GM19238 (cell line): ENCODE data around the gene PRKCZ.
"Not testable (repeated sequence)": the region's sequence is repeated elsewhere in the genome, so short reads cannot be mapped to it uniquely, and the experiment has no call there.

Source experiments
- DNase-seq: peaks from one replicate; pipeline ENCODE4 v3.0.0; 2011; ENCODE audit warnings: low spot score; ENCODE audit not compliant: insufficient read length

PRKCZ gene

DNA sequence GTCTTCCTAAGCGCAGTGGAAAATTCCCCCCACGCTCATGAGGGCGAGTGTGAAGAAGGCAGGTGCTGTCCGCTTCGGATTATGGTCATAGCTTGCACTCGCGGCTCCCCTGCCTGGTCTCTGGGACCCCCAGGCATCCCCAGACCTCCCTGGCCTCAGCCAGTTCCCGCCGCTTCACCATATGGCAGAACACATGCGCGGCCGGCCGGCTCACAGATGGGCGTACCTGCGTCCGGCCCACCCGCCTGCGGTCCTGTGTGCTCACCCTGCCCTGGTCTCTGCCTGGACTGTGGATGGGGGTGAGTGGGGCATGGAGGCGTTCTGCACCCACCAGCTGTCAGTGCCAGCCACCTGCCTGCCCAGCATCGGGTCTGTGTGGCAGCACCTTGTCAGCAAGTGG, 34.1 kb downstream of the PRKCZ start:
- DNase-seq: no peak

DNA sequence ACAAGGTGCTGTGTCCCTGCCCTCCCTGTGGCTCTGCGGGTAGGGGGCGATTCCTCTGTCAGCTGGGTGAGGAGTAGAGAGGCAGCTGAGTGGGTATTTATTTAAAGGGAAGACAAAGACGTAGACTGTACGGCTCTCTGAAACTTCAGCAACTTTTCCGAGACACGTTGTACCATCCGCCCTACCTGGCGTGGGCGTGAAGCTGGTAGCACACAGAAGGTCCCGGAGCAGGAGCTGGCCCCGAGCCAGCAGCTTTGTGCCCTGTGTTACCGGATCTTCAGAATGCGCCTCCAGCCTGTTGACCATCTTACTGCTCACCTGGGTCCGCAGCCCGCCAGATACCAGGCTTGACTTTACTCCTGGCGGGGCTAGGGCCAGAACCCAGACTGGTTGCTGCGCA, 34.9 kb downstream of the PRKCZ start:
- DNase-seq: no peak

DNA sequence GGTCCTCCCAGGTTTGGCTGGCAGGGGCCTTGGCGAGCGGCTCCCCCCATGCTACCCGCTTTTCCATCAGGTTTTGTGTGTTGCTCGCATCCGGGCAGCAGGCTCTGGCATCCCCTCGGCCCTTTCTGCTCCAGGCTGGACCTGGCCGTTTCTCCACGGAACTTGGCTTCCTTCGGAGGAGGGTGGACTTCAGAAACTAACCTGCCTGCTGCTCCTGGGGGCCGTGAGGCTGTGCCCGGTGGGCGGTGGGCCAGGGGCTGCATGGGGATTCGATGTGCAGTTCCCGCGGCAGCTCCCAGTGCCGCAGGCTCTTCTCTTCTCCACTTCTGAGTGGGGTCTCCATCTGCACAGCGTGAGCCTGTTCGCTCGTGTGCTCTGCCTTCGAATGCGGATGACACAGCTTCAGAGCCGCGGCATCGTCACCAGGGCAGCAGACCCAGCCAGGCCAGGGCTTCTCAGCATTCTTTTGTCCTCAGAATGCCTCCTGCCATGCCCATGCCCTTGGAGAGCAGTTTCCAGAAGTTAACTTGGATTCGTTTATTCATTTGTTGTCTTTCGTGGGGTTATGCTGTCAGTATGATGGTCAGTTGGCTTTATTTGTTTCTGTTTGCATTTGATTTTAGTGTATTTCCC, 36.4 kb downstream of the PRKCZ start:
- DNase-seq: no peak

DNA sequence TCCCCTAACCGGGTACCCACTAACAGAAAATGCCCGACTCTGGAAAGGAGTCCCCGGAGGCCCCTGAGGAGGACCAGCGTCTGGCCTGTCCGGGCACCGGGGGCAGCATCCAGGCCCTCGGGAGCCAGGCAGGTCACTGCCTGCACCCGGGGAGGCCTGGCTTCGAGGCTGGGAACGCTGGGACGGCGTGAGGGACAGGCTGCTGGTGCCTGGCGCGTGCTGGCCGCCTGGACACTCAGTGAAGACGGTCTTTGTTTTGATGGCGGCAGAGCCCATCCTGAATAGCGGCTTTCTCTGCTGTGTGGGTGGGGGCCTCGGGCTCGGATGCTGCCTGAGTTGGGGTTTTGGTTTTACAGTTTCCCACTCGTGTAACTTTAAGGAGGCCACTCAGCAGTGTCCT, 37.6 kb downstream of the PRKCZ start:
- DNase-seq: no peak

DNA sequence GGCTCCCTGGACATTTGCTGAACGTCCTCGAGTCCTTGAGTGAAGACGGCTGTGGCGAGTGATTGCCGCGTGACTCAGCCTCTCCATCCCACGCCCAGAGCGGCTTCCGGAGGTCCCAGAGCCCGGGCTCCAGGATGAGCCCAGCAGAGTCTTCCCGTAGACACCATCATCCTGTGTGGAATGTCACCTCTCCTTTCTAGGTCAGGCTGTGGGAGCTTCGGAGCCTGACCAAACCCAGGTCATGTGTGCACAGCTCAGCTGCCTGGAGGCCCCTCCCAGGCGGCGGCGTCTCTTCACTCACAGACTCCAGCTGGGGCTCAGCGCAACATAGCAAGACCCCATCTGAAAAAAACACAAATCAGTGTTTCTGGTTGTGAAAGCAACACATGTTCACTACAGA, 38.2 kb downstream of the PRKCZ start:
- no peak for DNase-seq

DNA sequence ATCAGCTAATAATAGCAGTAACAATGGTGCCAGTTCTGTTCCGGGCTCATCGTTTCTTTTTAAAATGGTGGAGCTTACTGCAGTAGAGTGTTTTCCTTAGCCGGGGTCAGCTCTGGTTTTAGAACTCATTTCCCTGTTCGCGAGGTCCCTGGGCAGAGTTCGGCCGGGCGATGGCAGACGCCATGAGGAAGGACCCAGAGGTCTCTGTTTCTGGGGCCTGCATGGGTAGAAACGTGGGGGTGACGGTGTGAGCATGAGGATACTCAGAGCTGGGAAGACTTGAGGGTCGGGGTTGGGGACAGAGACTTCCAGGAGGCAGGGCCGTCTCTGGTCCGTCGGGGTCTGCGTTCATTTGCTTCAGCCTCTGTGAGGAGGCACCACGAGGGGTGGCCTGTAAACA, 38.8 kb downstream of the PRKCZ start:
- DNase-seq: no peak

DNA sequence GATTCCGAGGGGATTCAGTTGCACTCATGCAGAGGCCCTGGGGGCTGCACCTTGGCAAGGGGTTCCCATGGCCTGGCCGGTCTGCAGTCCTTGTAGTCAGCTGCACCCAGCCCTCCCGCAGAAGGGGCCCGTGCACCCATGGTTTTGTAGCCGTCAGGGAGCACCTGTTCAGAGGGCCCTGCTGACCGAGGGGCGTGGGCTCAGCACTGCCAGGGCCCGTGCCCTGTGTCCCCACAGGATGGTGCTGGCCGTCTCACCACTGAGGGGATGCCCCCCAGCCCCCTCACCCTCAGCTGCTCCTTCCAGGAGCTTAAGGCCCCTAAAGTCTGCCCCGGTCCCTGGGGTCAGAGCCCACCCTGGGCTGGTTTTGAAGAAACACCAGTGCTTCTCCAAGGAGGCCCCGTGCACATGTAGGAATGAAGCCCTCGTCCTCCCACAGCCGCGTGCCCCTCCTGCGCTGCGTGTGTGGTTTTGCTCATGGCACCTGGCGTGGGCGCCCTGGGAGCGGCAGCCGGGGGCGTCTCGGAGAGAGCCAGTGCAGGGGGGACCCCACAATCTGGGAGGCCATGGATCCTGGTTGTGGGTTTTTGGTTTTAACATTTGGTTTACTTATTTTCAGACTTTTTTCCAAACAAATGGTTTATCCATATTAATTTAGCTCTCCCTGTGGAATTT, 40.1 kb downstream of the PRKCZ start:
- no peak for DNase-seq

DNA sequence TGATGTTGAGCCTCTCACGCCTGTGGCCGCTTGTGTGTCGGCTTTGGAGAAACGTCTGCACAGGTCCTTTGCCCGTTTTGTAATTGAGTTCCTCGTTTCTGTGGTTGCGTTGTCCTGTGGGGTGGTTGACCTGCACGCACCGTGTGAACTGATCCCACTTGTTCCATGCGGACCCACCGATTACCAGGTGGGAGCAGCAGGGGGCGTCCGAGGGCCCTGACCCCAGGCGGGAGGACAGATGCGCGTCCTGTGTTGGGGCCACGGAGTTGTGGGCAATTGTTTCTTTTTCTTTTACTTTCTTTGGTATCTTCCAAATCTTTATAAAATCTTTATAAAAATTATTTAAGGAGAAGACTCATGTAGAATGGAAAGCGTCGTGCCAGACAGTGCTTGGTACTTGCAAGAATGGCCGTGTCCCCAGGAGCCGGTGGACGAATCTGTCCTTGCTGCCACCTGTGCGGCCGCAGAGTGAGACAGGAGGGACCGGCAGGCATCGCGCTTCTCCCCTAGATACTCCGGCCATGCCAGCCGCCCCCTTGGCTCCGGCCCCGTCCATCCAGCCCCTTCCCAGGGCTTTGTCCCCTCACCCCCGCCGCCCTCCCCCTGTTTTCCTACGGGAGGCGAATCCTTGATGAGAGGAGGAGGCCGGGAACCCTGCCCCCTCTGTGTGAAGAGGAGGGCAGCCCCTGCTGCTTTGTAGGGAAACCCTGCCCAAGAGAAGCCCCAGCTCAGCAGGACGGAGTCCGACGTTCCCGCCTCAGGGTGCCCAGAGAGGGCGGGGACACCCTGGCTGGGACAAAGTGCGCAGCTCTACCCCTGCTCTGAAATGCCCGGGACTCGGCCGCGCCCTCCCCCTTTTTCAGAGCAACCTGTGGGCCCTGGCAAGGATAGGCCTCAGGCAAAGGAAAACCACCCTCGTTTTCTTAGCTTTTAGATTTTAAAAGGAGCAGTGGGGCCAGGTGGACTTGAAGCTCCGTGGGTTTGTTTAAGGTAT, 41.7 kb downstream of the PRKCZ start:
- no peak for DNase-seq

DNA sequence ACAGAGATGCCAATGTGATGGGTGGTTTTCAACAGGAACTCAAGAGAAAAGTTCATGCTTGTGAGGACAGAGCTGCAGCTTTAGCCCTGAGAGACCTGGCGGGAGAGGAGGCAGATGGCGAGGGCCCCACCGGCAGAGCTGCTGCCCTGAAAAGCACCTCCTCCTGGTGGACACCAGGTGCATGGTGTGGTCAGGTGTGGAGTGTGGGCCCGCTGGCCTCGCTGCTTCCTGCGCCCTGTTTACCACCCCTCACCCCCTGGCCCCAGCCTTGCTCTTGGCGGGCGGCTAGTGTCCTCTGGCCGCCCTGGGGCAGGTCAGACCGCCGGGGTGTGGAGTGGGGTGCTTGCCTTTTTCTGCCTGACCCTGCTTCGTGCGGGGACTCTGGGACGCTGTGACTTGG, 42.8 kb downstream of the PRKCZ start:
- no peak for DNase-seq

DNA sequence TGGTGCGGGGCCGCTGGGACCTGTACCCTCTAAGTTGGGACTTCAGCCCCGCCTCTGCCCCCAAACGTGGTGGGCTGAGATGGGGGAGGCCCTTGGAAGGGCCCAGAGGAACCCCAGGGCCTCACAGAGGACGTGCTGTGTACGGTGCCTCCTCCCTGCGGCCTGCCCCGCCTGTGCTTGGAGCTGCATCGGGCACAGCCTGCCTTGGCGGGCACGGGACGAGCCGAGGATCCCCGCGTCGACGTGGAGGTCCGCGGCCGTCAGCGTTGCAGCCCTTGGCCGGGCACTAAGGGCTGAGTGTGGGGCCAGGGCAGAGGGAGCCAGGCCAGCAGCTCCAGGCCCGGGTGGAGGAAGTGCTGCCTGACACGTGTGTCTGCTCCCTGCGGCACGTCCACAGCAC, 43.4 kb downstream of the PRKCZ start:
- DNase-seq: no peak

DNA sequence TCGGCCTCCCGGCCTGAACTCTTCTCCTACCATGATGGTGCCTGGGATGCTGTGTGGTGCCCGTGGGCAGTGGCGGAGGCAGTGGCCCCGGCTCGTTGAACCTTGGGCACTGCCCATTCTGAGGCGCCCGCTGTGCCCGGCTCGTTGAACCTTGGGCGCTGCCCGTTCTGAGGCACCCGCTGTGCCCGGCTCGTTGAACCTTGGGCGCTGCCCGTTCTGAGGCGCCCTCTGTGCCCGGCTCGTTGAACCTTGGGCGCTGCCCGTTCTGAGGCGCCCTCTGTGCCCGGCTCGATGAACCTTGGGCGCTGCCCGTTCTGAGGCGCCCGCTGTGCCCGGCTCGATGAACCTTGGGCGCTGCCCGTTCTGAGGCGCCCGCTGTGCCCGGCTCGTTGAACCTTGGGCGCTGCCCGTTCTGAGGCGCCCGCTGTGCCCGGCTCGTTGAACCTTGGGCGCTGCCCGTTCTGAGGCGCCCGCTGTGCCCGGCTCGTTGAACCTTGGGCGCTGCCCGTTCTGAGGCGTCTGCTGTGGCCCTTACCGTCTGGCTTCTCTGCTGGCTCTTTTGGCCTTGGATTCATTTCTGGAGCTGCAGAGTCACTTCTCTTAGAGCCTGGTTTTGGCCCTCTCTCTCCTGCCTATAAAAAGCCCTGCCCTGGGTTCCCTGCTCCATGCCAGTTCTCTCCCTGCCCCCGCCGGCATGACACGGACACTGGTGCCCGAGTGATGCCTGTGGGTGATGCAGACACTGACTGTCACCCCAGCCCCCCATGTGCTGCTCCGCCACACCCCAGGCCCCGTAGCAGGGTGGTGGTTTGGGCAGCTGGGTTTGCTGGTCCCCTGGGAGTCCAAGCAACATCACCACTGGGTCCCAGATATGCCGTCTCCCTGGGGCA, 44.3 kb downstream of the PRKCZ start:
- DNase-seq: not testable (repeated sequence)

DNA sequence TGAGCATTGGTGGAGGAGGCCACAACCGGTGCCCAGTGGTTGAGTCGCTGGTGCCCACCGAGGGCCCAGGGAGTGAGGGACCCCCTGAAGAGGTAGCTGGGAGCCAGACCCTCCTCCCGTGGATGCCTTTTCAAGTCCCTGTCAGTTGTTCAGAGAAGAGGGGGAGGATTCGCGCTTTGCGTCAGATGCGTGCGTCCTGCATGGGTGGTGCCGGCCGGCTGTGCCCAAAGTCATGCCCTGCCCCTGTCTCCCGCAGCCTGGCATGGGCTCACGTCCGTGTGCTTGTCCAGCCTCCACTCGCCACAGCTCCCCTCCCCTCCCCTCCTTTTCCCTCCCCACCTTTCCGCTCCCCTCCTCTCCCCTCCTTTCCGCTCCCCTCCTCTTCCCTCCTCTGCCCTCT, 45.2 kb downstream of the PRKCZ start:
- DNase-seq: no peak

DNA sequence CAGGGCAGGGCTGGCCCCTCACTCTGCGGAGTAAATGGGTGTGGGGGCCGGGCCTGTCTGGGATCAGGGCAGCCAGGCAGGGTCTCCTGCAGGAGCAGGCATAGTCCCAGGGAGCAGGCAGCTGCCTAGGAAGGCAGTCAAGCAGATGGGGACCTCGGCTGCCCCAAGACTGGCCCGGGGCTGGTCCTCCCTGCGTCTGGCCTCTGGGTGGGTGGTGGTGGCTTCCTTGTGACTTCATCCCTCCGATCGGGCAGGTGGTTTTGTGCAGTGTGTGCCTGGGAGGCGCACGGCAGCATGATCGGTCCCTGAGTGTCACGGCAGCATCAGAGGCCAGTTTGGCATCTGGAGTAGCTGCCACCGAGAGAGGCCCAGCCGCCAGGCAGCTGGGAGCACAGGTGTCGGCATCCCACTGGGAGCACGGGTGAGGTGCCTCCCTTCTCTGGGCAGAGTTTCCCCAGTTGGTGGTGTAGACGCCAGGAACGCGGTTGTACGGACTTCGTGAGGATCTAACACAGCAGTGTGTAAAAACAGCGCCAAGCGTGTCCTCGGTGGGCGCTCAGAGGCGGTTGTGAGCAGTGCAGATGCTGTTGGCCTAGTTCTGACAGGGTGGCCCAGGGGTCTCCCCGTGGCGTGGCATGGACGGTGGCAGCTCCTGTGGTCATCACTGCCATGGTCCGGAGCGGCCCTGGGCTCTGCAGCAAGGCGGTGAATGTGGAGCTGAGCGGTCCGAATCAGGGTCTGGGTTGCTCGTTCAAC, 45.9 kb downstream of the PRKCZ start:
- DNase-seq: no peak

DNA sequence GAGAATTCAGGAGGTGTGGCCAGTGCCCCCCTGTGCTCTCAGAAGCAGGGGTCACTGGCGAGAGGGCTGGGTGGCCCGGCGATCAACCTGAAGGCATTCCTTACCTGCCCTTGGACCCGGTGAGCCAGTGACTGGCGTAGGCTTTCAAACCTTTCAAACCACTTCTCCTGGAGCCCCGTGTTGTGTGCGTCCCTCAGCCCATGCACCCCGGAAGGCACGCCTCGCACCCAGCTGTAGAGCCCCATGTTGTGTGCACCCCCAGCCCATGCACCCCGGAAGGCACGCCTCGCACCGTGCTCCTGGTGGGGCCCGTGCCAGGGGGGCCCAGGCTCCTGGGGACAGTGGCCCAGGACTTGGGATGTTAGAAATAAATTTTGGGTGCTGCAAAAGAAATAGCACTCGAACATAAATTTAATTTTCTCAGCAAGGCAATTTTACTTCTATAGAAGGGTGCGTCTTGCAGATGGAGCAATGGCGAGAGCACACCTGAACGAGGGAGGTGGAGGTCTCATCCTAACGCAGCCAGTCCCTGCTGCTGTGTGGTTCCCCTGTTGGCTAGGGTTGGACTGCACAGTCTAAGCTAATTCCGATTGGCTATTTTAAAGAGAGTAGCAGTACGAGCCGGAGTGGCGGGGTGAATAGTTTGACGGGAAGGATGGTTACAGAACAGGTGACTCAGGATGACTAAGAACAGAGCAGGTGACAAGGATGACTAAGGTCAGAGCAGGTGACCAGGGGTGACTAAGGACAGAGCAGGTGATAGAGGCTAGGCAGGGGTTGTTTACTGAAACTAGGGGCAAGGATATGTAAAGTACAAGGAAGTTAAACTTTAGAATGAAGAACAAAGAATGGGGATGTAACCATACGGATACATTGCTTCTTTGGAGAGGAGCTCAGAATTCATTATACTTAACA, 47.4 kb downstream of the PRKCZ start:
- DNase-seq: no peak

DNA sequence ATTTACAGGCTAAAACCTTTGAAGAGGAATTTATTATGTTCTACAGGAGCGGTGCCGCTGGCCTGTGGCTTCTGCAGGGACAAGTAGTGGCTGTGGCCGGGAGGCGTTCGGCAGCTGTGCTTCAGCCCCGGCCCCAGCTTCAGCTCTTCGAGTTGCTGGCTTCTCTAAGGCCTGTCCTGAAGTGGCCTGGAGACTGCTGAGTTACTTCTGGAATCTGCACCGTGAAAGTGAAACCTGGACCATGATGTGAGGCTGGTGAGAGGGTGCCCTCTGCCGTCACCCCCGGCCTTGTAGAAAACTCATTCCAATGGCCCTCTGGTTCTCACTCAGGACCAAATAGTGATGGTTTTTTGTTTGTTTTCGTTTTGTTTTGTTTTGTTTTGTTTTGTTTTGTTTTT, 48.1 kb downstream of the PRKCZ start:
- DNase-seq: no peak

DNA sequence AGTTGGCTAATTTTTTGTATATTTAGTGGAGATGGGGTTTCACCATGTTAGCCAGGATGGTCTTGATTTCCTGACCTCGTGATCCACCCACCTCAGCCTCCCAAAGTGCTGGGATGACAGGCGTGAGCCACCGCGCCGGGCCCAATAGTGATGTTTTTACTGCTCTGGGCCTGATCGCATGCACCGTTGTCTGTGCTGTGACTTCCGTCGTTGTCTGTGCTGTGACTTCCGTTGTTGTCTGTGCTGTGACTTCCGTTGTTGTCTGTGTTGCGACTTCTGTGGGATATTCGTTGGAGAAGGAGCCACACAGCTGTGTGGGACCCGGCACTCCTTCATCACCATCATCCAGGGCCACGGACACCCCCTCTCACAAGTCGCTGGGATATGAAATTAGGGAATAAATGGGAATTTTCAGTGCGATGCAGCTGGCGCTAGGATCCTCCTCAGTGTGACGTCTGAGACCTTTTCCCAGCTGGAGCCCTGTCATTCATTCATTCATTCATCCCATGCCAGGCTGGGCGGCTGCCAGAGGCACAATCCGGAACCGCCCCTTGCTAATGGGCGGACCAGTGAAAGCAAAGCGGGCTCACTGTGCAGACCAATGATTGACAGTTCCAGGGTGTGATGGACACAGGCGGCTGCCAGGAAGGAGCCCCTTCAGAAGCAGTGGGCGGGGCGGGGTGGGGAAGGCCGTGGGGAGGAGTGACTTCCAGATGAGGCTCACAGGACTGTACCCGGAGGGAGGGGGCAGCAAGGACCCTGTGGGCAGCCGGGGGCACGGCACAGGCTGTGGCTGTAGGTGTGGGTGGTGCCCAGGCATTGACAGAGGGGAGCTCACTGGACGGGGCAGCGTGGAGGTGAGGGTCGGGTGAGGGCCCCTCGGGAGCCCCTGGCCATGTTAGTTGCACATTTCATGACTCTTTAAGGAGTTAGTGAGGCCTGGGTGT, 48.9 kb downstream of the PRKCZ start:
- DNase-seq: no peak

DNA sequence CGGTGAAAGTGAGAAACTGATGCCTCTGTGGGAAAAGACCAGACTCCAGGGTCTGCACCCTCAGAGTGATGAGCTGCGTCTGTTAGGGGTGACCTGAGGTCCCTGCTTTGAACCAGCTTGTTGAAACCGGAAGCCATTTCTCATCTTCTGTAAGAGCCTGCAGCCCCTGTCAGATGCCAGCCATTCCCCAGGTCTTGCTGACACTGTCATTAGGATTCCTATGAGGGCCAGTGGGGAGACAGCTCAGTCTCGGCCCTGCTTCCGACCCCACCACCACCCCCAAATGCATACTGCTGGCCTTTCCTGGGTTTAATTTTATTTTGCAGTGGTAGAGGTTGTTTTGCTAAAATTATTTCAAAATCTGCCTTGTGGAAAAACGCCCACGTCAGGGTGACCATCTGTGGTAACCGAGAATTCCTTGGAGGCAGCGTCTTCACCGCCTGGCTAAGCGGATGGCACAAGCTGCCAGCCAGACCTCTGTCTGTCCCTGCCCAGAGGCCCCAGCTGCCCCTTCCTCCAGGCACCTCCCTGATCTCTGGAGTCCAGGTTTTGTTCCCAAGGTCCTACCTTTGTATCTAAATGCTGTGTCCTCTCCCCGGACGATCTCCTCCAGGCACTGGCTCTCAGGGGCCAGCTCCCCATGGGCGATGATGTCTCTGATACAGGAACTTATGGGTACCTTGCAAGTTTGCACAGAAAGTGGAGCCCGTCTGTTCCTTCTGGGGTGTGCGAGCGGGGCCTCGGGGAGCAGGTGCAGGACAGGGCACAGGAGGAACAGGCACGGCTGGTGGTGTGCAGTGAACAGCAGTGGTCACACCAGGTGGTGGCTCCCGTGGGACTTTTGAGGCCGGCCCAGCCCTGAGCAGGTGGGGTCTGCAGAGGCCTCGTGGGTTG, 49.9 kb downstream of the PRKCZ start:
- no peak for DNase-seq
